Measurements from ENCODE around the gene PRDM15. TPM values are rescaled to one million over a fixed set of nuclear protein-coding genes. Genes with fewer than 3 reads are reported as not detected.

The PRDM15 gene
- total and polyA plus RNA-seq, 2 donors (not counting 3 experiments of a cell fraction or from before 2014, with no cell fraction given), result 11.8 to 12.9 TPM

DNA sequence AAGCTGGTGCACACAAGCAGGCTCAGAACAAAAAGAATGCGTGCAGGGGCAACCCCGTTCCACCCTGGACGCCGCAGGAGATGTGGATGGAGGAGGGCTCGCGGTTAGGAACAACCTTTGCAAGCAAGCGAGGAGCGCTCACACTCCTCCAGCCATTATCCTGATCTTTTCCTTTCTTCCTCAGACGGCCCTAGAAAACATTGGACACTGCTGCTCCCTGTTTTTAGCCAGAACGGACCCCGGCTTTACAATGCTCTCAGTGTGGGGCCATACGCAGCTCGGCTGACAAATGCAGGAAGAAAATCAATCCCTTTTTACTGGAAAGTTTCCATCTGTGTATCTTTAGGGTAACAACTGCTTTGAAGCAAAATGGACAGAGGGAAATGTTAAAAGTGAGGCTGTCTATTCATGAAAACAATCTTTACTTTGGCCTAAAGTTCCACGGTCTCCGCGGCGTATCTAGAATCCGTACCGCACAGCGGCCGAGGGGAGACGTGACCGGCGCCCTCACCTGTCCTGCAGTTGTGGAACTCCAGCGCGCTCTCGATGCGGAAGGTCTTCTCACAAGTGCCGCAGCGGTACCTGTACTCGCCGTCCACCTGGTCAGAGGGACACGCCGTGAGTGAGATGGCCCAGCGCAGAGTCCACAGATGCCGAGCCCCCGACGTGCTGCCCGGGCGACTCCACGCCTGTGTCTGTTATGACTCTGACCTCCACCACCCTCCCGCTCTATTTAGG, 44.0 kb downstream of the PRDM15 start:
- CTCF ChIA-PET, result no interaction called here
- POLR2A ChIA-PET, result no interaction called here
- H3K27ac ChIP-seq (ENCODE audit: insufficient read depth, low read depth, low read length), result no peak overlapping the region
- H3K9me1 ChIP-seq (replicated peaks; ENCODE audit: control insufficient read depth, extremely low read depth, insufficient read depth, low read length), result no peaks in the 10 kb centered on the region
- dilution Hi-C loops (cut with MboI; ENCODE audit: extremely low pct_ligation_motif_present, low sequenced_read_pairs), result no loop called here
- H4K20me1 ChIP-seq (replicated peaks; ENCODE audit: control insufficient read depth, extremely low read depth, insufficient read depth, low read length), result no peaks in the 10 kb centered on the region
- FAIRE-seq (no peak), DNase-seq (ENCODE audit: low read depth, low spot score) (no peak)
- BruUV-seq (replicated peaks), result no TSS peak
- no peaks in the 10 kb centered on the region for H3K9me3 ChIP-seq (replicated peaks; ENCODE audit: control insufficient read depth, insufficient read depth, low read length)
- no peak overlapping the region for H3K9ac ChIP-seq (replicated peaks; ENCODE audit: extremely low read depth, insufficient read depth, low read length)
- intact Hi-C loops (cut with micrococcal nuclease), result no loop called here
- H3K4me1 ChIP-seq (ENCODE audit: control insufficient read depth, extremely low read depth, insufficient read depth, low read length), result no peaks in the 10 kb centered on the region
- no peak overlapping the region for H3K4me2 ChIP-seq (ENCODE audit: insufficient read depth, low read length)
- H2AFZ ChIP-seq (ENCODE audit: low read depth, low read length), result no peak overlapping the region
- H3K36me3 ChIP-seq (ENCODE audit: control insufficient read depth in 2 of 2, extremely low read depth in 1 of 2, insufficient read depth in 2 of 2, low read length in 2 of 2), result peaks cover 3 to 13% of the 10 kb centered on the region in 2 experiments
- no peaks in the 10 kb centered on the region for H3K79me2 ChIP-seq (ENCODE audit: control insufficient read depth, insufficient read depth, low read length)
- no peaks in the 10 kb centered on the region for H3K27me3 ChIP-seq (ENCODE audit: control insufficient read depth in 2 of 2, insufficient read depth in 2 of 2, low read length in 2 of 2)
- H3K4me3 ChIP-seq (replicated peaks in 1 of 3; ENCODE audit: insufficient read depth in 1 of 3, low read depth in 1 of 3, low read length in 3 of 3), result no peak overlapping the region
- no peak for TF ChIP-seq EZH2 (IDR thresholded peaks at IDR 0.05; ENCODE audit: borderline replicate concordance, low read depth, low read length, severe bottlenecking)
- TF ChIP-seq MYC (IDR thresholded peaks at IDR 0.05; ENCODE audit: low read depth, low read length), result no peak
- no peak for TF ChIP-seq JUN (IDR thresholded peaks at IDR 0.05; ENCODE audit: borderline replicate concordance, insufficient read depth, insufficient read length, low read depth)
- TF ChIP-seq, protein P1, sequence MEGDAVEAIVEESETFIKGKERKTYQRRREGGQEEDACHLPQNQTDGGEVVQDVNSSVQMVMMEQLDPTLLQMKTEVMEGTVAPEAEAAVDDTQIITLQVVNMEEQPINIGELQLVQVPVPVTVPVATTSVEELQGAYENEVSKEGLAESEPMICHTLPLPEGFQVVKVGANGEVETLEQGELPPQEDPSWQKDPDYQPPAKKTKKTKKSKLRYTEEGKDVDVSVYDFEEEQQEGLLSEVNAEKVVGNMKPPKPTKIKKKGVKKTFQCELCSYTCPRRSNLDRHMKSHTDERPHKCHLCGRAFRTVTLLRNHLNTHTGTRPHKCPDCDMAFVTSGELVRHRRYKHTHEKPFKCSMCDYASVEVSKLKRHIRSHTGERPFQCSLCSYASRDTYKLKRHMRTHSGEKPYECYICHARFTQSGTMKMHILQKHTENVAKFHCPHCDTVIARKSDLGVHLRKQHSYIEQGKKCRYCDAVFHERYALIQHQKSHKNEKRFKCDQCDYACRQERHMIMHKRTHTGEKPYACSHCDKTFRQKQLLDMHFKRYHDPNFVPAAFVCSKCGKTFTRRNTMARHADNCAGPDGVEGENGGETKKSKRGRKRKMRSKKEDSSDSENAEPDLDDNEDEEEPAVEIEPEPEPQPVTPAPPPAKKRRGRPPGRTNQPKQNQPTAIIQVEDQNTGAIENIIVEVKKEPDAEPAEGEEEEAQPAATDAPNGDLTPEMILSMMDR (IDR thresholded peaks at IDR 0.05; ENCODE audit: extremely low read depth in 1 of 2, insufficient read depth in 1 of 2, low read depth in 1 of 2, low read length in 2 of 2), result no peak
- TF ChIP-seq POLR2A (IDR thresholded peaks at IDR 0.05; ENCODE audit: low read depth, low read length), result no peak
- no peak for TF ChIP-seq POLR2AphosphoS5 (IDR thresholded peaks at IDR 0.05; ENCODE audit: insufficient read depth, low read depth, low read length)
- TF ChIP-seq GATA2 (IDR thresholded peaks at IDR 0.05; ENCODE audit: insufficient read depth, insufficient read length, low read depth, low read length), result no peak
- TF ChIP-seq FOS (IDR thresholded peaks at IDR 0.05; ENCODE audit: borderline replicate concordance, insufficient read depth, low read length), result no peak
- TF ChIP-seq, protein P2, sequence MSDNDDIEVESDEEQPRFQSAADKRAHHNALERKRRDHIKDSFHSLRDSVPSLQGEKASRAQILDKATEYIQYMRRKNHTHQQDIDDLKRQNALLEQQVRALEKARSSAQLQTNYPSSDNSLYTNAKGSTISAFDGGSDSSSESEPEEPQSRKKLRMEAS (IDR thresholded peaks at IDR 0.05; ENCODE audit: insufficient read depth, insufficient read length), result no peak
